HepG2 (cell line): ENCODE results near the gene AGPAT3. TPM values are rescaled to one million over a fixed set of nuclear protein-coding genes. Genes with fewer than 3 reads are reported as not detected.

Experiments
- CBX1 ChIP-seq: IDR thresholded peaks from one replicate; pipeline ENCODE4 v1.6.1; 2016; ENCODE audit warnings: antibody characterized with exemption, low read depth
- ZNF30 ChIP-seq: sonication (generic); formaldehyde crosslinking; IDR thresholded peaks from 2 replicates; pipeline ENCODE4 v1.5.0; 2020; ENCODE audit warnings: mild to moderate bottlenecking, missing genetic modification reagents
- ZNF318 ChIP-seq: sonication (generic); formaldehyde crosslinking; IDR thresholded peaks from 2 replicates; pipeline ENCODE4 v1.4.0; 2020; ENCODE audit warnings: mild to moderate bottlenecking, missing genetic modification reagents
- ZNF614 ChIP-seq: IDR thresholded peaks from 2 replicates; pipeline ENCODE4 v1.6.1; 2018; ENCODE audit warnings: missing biosample characterization, missing genetic modification reagents, inconsistent platforms, borderline replicate concordance
- ZNF800 ChIP-seq: sonication (generic); formaldehyde crosslinking; IDR thresholded peaks from 2 replicates; pipeline ENCODE4 v1.4.0; 2020; ENCODE audit warnings: missing genetic modification reagents
- polyA plus RNA-seq, 8 experiments: library from polyadenylated mRNA; depleted of rRNA in 3 of 8; stranded (reverse) in 7 of 8; unstranded in 1 of 8; fragments of >200 nt; fragmentation: Illumina TruSeq in 4 of 8; extraction: Trizol in 4 of 8; gene quantifications; 2 replicates each; pipeline versions ENCODE4 v1.2.1 to v1.2.3, GENCODE V29; 2011 to 2016; ENCODE audit warnings: low read depth in 4 of 8, missing spikeins in 1 of 8, mixed read lengths in 1 of 8; ENCODE audit not compliant: insufficient read depth in 1 of 8
- total RNA-seq, 5 experiments: library from RNA; depleted of rRNA; stranded (reverse); fragments of >200 nt; fragmentation: Illumina TruSeq; extraction: Trizol; gene quantifications; 2 replicates each; pipeline ENCODE4 v1.2.3, GENCODE V29; 2016; ENCODE audit warnings: low read depth in 1 of 5

AGPAT3 gene
- total and polyA plus RNA-seq, 2 of the 13 experiments (the other 11 are each of a cell fraction or from before 2014, with no cell fraction given): 32.2 to 54.4 TPM

GRCh38 chr21:43994646-43995045 lies 129.6 kb downstream of the AGPAT3 start (continued):
- no peak for TF ChIP-seq ZNF800 (CRISPR knock-in tag)
- no peak for TF ChIP-seq CBX1
- no peak for TF ChIP-seq ZNF318
- no peak for TF ChIP-seq ZNF614 (CRISPR knock-in tag)
- no peak for TF ChIP-seq ZNF30 (CRISPR knock-in tag)
